Measurements from ENCODE around the gene UPF2. TPM values are rescaled to one million over a fixed set of nuclear protein-coding genes. Genes with fewer than 3 reads are reported as not detected.

The UPF2 gene
- total and polyA plus RNA-seq, 2 of the 13 experiments (the other 11 are each of a cell fraction or from before 2014, with no cell fraction given) = 6.2 to 14.5 TPM

GRCh38 chr10:11875494-11876281, 166.9 kb downstream of the UPF2 start (continued):
- TF ChIP-seq, protein P1, sequence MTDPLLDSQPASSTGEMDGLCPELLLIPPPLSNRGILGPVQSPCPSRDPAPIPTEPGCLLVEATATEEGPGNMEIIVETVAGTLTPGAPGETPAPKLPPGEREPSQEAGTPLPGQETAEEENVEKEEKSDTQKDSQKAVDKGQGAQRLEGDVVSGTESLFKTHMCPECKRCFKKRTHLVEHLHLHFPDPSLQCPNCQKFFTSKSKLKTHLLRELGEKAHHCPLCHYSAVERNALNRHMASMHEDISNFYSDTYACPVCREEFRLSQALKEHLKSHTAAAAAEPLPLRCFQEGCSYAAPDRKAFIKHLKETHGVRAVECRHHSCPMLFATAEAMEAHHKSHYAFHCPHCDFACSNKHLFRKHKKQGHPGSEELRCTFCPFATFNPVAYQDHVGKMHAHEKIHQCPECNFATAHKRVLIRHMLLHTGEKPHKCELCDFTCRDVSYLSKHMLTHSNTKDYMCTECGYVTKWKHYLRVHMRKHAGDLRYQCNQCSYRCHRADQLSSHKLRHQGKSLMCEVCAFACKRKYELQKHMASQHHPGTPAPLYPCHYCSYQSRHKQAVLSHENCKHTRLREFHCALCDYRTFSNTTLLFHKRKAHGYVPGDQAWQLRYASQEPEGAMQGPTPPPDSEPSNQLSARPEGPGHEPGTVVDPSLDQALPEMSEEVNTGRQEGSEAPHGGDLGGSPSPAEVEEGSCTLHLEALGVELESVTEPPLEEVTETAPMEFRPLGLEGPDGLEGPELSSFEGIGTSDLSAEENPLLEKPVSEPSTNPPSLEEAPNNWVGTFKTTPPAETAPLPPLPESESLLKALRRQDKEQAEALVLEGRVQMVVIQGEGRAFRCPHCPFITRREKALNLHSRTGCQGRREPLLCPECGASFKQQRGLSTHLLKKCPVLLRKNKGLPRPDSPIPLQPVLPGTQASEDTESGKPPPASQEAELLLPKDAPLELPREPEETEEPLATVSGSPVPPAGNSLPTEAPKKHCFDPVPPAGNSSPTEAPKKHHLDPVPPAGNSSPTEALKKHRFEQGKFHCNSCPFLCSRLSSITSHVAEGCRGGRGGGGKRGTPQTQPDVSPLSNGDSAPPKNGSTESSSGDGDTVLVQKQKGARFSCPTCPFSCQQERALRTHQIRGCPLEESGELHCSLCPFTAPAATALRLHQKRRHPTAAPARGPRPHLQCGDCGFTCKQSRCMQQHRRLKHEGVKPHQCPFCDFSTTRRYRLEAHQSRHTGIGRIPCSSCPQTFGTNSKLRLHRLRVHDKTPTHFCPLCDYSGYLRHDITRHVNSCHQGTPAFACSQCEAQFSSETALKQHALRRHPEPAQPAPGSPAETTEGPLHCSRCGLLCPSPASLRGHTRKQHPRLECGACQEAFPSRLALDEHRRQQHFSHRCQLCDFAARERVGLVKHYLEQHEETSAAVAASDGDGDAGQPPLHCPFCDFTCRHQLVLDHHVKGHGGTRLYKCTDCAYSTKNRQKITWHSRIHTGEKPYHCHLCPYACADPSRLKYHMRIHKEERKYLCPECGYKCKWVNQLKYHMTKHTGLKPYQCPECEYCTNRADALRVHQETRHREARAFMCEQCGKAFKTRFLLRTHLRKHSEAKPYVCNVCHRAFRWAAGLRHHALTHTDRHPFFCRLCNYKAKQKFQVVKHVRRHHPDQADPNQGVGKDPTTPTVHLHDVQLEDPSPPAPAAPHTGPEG (CRISPR knock-in tag; IDR thresholded peaks at IDR 0.05) = peak; percentile 66; the same call in 1 of the 2 replicates
- TF ChIP-seq USF2 (IDR thresholded peaks at IDR 0.05; ENCODE audit: low read depth, low read length) (no peak), USF2 (CRISPR knock-in tag; IDR thresholded peaks at IDR 0.05; ENCODE audit: borderline replicate concordance) (no peak; the same call in 1 of the 2 replicates), ZNF788 (CRISPR knock-in tag; IDR thresholded peaks at IDR 0.05; ENCODE audit: borderline replicate concordance) (peak; percentile 87), ZNF720 (CRISPR knock-in tag; IDR thresholded peaks at IDR 0.05) (no peak), SYNCRIP (IDR thresholded peaks at IDR 0.05; ENCODE audit: insufficient read depth, low read depth, low read length) (no peak), TMF1 (CRISPR knock-in tag; IDR thresholded peaks at IDR 0.05; ENCODE audit: low read depth) (no peak), ZKSCAN8 (CRISPR knock-in tag; IDR thresholded peaks at IDR 0.05; ENCODE audit: borderline replicate concordance) (0 out of 2 replicates have a peak, but pooled peaks have one; percentile 88), ZNF33B (CRISPR knock-in tag; IDR thresholded peaks at IDR 0.05) (no peak), ZSCAN21 (CRISPR knock-in tag; IDR thresholded peaks at IDR 0.05; ENCODE audit: borderline replicate concordance) (peak; percentile 86), EZH2 (conservative IDR thresholded peaks at IDR 0.05; ENCODE audit: low read depth, low read length) (no peak), ZNF543 (CRISPR knock-in tag; IDR thresholded peaks at IDR 0.05) (0 out of 2 replicates have a peak, but pooled peaks have one; percentile 70), GZF1 (CRISPR knock-in tag; IDR thresholded peaks at IDR 0.05) (no peak), GLI4 (CRISPR knock-in tag; IDR thresholded peaks at IDR 0.05; ENCODE audit: borderline replicate concordance) (no peak), ZNF879 (CRISPR knock-in tag; IDR thresholded peaks at IDR 0.05) (0 out of 2 replicates have a peak, but pooled peaks have one; percentile 88), ZNF382 (CRISPR knock-in tag; IDR thresholded peaks at IDR 0.05; ENCODE audit: borderline replicate concordance) (no peak), POGZ (CRISPR knock-in tag; IDR thresholded peaks at IDR 0.05) (peak; percentile 71), ZNF724P (CRISPR knock-in tag; IDR thresholded peaks at IDR 0.05; ENCODE audit: borderline replicate concordance) (peak; percentile 88; the same call in 1 of the 2 replicates), ZFP82 (CRISPR knock-in tag; IDR thresholded peaks at IDR 0.05; ENCODE audit: borderline replicate concordance) (no peak)
- TF ChIP-seq, protein P2, sequence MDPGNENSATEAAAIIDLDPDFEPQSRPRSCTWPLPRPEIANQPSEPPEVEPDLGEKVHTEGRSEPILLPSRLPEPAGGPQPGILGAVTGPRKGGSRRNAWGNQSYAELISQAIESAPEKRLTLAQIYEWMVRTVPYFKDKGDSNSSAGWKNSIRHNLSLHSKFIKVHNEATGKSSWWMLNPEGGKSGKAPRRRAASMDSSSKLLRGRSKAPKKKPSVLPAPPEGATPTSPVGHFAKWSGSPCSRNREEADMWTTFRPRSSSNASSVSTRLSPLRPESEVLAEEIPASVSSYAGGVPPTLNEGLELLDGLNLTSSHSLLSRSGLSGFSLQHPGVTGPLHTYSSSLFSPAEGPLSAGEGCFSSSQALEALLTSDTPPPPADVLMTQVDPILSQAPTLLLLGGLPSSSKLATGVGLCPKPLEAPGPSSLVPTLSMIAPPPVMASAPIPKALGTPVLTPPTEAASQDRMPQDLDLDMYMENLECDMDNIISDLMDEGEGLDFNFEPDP (CRISPR knock-in tag; conservative IDR thresholded peaks at IDR 0.05) = 0 out of 2 replicates have a peak, but pooled peaks have one; percentile 93
